Mononuclear cell (primary cell): Measurements from ENCODE around the gene PXYLP1. TPM values are rescaled to one million over a fixed set of nuclear protein-coding genes. Genes with fewer than 3 reads are reported as not detected.

Source experiments
- H3K27me3 ChIP-seq: 2 replicates; pipeline ENCODE4 v1.6.0; 2011; ENCODE audit warnings: low read length, control low read depth; ENCODE audit not compliant: insufficient read depth
- H3K4me1 ChIP-seq: 2 replicates; pipeline ENCODE4 v1.5.1; 2011; ENCODE audit warnings: mild to moderate bottlenecking, low read length, control low read depth; ENCODE audit not compliant: insufficient read depth
- H3K4me3 ChIP-seq: 2 replicates; pipeline ENCODE4 v1.5.1; 2011; ENCODE audit warnings: mild to moderate bottlenecking, low read length, moderate library complexity
- H3K9me3 ChIP-seq: 2 replicates; pipeline ENCODE4 v1.5.1; 2011; ENCODE audit warnings: low read depth, mild to moderate bottlenecking, control low read depth, low read length
- total RNA-seq: library from RNA; depleted of rRNA; stranded (reverse); fragments of >200 nt; gene quantifications from one replicate; pipeline ENCODE4 v1.2.3, GENCODE V29; 2012

Gene PXYLP1
- total RNA-seq, 1 donor = 19.8 TPM

DNA sequence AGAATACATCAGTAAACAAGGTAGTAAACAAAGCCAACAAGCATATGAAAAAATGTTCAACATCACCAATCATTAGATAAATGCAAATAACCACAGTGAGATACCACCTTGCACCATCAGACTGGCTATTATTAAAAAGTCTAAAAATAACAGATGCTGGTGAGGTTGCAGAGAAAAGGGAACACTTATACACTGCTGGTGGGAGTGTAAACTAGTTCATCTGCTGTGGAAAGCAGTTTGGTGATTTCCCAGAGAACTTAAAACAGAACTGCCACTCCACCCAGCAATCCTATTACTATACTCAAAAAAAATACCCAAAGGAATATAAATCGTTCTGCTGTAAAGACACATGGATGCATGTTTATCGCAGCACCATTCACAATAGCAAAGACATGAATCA lies 106.4 kb downstream of the PXYLP1 start:
- Histone ChIP-seq H3K4me3 (no peak overlapping the region), H3K27me3 (no peaks in the 10 kb centered on the region), H3K4me1 (peaks cover 5% of the 10 kb centered on the region), H3K9me3 (no peaks in the 10 kb centered on the region)

DNA sequence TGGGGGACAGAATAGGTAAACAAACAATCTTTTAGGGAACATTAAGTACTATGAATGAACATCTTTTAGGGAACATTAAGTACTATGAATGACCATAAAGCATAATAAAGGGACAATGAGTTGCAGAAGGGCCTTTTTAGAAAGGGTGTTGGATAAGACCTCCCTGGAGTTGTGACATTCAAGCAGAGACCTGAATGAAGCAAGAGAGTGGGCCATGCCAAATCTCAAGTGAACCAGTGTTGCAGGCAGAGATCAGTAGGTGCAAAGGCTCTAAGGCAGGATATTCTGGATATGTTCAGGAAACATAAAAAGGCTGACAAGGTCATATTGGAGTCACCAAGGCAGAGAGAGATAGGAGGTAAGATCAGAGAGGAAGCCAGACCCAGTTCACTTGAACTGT lies 107.3 kb downstream of the PXYLP1 start:
- Histone ChIP-seq H3K4me3 (no peak overlapping the region), H3K27me3 (no peaks in the 10 kb centered on the region), H3K4me1 (peaks cover 5% of the 10 kb centered on the region), H3K9me3 (no peaks in the 10 kb centered on the region)

DNA sequence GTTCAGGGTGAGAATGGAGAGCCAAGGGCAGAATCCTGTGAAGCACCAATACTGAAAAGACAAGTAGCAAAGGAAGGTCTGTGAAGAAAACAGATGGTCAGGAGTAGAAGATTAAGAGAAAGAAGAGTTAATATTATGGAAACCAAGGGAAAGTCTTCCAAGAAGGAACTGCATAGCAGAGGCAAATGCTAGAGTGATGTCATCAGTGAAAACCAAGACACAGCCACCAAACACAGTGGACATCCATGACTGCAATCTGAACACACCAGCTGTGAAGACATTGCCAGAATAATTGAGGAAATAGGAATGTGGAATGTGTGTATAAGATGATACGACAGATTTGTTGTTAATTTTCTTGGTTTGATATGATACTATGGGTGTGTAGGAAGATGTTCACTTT lies 109.9 kb downstream of the PXYLP1 start:
- H3K4me1 ChIP-seq = peaks cover 5% of the 10 kb centered on the region
- H3K4me3 ChIP-seq = no peak overlapping the region
- H3K27me3 ChIP-seq = no peaks in the 10 kb centered on the region
- H3K9me3 ChIP-seq = no peaks in the 10 kb centered on the region

DNA sequence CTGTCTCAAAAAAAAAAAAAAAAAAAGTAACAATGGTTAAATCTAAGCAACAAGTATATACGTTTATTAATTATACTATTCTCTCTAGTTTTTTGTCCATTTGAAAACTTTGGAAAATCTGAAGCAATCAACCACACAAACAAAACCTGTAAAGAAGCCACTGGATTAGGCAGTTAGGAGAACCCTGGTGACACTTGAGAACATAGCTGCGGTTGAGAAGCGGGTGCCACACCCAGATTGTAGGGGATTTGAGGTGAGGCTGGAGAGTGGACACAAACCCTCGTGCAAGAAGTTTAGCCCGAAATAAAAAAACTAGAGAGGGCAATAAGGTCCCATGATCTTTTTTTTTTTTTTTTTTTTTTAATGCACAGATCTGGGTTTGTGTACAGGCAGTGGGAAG lies 110.8 kb downstream of the PXYLP1 start:
- no peak overlapping the region for H3K4me3 ChIP-seq
- no peaks in the 10 kb centered on the region for H3K9me3 ChIP-seq
- no peaks in the 10 kb centered on the region for H3K4me1 ChIP-seq
- no peaks in the 10 kb centered on the region for H3K27me3 ChIP-seq

DNA sequence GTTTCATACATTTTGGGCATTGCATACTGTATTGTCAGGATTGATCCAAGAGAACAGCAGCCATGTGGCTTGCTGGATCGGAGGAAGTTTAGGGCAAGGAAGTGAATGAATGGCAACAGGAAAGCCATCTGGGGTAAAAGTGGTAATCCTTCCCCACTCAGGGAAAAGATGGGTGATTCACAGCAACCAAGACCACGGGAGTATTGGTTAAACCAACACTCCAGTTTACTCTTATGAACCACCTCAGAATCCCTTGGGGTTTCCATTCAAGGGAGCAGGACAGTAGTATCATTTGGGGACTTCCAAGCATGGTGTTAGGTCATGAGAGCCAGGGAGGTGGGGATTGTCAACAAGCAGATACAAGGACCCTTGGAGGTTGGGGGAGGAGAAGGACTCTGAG lies 111.5 kb downstream of the PXYLP1 start:
- no peak overlapping the region for H3K4me3 ChIP-seq
- H3K27me3 ChIP-seq = no peaks in the 10 kb centered on the region
- no peaks in the 10 kb centered on the region for H3K9me3 ChIP-seq
- no peaks in the 10 kb centered on the region for H3K4me1 ChIP-seq

DNA sequence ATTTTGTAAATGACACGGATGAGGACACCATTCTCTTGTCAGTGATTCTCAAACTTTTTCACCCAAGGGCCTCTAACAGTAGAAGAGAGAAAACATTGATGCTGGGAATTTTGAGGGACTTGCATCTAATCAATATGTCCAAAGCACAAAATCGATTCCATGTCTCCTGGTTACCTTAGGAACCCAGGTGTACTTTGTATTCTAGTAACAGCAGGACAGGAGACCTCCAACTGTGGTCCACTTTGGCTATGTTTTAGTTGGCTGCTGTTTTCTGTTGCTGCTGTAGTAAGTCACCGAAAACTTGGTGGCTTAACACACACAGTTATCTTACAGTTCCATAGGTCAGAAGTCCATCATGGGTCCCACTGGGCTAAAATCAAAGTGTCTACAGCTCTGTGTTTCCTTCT lies 112.2 kb downstream of the PXYLP1 start:
- Histone ChIP-seq H3K27me3 (no peaks in the 10 kb centered on the region), H3K4me3 (no peak overlapping the region), H3K9me3 (no peaks in the 10 kb centered on the region), H3K4me1 (no peaks in the 10 kb centered on the region)

Other genes starting within 250 kb of the PXYLP1 start
- not detected for gene SPSB4, start 180.5 kb upstream of the PXYLP1 start, total RNA-seq
- 74.2 TPM for gene ZBTB38, start 136.7 kb downstream of the PXYLP1 start, total RNA-seq